Non-pigmented ciliary epithelial cell (primary cell): ENCODE data around the gene RAB27B.
A peak's percentile ranks its signal among the peaks of the same experiment; 100 is the strongest.
"Not testable (repeated sequence)": the region's sequence is repeated elsewhere in the genome, so short reads cannot be mapped to it uniquely, and the experiment has no call there.

Experiments
- DNase-seq: peaks from one replicate; pipeline ENCODE4 v3.0.0-alpha.2; 2010; ENCODE audit warnings: low read depth

The RAB27B gene, protein sequence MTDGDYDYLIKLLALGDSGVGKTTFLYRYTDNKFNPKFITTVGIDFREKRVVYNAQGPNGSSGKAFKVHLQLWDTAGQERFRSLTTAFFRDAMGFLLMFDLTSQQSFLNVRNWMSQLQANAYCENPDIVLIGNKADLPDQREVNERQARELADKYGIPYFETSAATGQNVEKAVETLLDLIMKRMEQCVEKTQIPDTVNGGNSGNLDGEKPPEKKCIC

DNA sequence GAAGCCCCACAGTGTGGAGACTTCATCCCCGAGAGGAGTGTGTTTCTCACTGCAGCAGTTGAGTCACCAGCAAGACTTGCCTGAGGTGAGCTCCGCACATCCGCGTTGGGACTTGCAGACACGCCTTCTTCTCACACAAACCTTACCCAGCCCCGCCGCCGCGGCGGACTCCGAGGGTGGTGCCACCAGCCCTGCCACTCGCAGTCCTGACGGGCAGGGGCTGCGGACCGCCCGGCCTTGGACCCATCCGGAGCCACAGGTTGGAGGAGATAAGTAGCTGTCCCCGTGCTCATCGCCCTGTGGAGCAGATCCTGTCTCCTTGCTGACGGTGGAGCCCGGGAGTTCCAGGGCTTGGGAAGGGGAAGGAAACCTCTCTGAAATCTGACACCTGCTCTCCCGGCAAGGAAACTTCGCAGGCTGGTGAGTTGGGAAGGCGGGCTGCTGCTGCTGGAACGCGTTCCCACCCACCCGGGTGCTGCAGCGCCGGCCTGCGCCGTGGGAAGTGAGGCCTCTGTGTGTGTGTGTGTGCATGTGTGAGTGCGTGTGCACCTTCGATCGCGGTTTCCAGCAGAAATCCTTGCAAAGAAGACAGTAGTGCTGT lies at the start of gene RAB27B:
RAB27B (plus strand) TSS at position 197 of the 601 bp plus-strand sequence. CDS start 49,109 bp downstream, outside the sequence.
- peak; percentile 74 for DNase-seq

DNA sequence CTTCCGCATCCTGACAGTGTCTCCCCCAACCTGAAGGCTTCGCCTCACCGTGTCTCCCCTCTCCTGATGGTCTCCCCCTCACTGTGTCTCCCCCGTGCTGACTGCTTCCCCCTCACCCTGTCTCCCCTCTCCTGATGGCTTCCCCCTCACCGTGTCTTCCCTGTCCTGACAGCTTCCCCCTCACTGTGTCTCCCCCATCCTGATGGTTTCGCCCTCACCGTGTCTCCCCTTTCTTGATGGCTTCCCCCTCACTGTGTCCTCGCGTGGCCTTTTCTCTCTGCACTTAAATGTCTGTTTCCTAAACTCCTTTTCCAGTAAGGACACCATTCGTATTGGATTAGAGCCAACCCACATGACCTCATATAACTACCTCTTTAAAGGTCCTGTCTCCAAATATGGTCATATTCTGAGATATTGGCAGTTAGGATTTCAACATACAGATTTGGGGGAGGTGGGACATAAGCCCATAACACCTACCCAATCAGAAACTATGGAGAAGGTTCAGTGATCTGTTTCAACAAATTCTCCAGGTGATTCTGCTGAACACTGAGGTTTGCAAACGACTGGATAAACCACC lies 47.9 kb upstream of the RAB27B start:
- no peak for DNase-seq

DNA sequence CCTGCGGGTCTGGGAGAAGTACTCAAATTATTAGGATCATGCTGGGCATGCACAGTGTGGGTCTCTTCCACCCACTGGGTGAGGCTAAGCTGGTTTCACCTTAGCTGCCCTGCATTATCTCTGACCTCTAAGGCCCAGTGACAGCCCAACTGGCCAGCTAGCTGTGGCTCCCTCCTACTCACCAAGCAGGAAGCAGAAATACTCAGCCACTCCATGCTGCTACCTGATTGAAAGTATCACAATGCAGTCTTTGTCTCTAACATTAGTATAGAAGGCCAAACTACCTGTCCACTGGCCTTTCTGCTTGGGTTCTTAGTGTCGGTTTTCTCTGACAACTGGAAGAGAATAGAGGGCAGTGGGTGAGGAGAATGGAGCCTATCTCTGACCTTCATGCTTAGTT lies 47.3 kb upstream of the RAB27B start:
- no peak for DNase-seq

DNA sequence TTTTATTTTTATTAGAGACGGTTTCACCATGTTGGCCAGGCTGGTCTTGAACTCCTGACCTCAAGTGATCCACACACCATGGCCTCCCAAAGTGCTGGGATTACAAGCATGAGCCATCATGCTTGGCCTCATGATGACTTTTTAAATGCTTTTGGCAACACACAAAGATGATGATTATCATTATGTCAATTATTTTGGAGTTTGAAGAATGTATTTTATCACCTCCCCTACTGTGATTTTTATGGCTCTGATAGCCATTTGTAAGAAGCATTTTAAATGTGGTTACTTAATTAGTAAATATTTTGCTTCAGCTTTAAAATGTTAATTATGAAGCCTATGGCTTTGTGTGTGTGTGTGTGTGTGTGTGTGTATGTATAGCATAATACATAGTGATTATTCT lies 45.1 kb upstream of the RAB27B start:
- DNase-seq, result no peak

DNA sequence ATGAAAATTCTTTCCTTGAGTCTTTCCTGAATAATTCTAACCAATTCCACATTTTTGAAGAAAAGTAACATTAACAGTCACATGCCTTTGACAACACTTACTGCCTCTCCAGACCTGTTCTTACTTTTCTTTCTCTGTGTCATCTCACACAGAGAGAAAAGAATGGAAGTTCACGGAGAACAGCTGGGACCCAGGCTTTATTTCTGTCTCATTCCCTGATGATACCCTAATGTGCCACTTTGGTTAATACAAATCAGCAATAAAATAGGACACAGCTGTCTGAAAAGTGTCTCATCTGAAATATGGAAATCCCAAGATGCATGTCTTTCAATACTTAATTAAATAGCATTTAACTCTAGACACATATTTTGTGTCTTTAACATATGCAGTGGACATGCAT lies 42.1 kb upstream of the RAB27B start:
- DNase-seq, result no peak

DNA sequence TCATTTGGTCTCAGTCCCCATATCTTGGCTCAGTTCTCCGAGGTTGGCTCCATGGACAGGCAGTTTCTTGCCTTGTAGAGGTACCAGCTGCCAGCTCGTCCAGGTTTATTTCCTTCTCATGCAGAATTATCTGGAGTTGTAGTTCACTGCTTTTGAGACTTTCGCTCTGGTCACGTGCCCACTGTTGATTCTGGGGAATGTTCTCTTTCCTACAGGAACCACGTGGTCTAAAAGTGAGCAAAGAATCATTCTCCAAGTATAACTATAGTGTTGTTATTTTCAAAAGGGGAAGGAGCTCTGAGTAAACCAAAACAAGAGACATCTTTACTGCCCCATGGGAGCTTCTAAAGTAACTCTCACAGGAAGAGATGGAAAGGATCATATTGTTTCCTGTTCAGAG lies 41.2 kb upstream of the RAB27B start:
- no peak for DNase-seq

DNA sequence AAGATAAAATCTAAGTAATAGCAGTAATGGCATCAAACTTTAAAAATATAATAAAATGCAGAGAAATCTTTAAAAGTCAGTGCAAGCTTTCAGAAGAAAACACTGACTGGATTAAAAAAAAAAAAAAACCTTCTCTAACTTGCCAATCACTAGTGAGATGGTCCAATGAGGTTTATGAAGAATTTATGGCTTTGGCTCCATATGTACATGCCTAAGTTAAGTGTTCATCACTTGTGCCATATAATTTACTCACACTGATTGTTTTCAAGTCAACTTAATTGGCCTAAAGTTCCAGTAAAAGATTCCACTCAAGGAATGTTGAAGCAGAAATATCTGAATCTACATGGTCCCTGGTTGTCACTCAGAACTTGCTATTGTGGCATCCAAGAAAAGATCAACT lies 40.7 kb upstream of the RAB27B start:
- no peak for DNase-seq

DNA sequence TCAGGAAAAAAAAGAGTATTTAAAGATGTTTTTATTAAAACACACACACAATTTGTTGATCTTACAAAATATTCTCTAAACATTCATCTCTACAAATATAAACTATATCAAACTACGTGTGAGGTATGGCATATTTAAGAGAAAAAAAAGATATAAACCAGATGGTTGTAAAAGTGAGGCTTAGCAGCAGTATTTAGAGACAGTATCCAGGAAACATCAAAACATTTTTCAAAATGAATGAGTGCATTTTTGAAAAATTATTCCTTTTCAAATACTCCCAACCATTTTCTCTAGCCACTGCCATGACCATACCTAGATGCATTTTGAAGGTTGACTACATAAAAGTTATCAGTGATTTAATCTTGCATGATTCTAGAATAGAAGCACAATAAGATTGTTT lies 38.2 kb upstream of the RAB27B start:
- no peak for DNase-seq

DNA sequence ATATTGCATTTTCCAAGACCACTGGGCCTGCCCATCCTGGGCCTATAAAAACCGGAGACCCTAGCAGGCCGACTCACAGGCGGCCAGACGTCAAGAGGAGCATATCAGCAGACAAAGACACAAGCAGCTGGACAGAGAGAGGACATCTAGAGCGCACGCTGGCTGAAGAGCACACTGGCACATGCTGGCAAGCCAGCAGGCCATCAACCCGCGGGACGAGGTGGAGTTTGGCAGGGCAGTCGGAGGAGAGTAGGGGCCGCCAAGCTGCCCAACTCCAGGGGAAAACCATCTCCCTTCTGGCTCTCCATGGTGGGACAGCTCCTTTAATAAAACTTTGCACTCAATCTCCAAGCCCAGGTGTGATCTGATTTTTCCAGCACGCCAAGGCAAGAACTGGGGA lies 36.6 kb upstream of the RAB27B start:
- no peak for DNase-seq

DNA sequence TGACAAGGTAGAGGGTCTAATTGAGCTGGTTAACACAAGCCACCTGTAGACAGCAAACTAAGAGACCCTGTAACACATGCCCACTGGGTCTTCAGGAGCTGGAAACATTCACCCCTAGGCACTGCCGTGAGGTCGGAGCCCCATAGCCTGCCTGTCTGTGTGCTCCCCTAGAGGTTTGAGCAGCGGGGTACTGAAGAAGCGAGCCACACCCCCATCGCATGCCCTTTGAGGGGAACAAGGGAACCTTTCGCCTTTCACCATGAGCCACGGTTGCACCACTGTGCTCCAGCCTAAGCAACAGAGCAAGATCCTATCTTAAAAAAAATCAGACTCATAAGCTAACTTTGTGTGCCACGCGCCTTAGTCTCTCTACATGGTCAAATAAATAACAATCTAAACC lies 36.2 kb upstream of the RAB27B start:
- DNase-seq, result no peak

DNA sequence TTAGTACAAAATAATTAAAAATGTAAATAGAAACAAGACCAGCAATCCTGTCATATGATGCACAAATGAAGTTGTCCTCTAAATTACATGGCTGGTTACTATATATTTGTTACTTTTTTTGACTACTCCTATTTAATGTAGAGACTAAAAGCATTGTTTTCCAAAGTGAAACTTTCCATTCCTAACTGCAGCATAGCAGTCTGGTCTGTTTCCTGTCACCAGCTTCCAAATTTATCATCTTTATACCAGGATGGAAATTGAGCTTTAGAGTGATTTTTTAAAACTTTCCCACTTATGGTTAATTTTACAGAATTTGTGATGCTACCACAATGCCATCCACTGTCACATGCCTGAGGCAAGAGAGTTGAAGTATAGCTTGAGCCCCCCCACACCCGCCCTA lies 33.5 kb upstream of the RAB27B start:
- DNase-seq, result no peak

DNA sequence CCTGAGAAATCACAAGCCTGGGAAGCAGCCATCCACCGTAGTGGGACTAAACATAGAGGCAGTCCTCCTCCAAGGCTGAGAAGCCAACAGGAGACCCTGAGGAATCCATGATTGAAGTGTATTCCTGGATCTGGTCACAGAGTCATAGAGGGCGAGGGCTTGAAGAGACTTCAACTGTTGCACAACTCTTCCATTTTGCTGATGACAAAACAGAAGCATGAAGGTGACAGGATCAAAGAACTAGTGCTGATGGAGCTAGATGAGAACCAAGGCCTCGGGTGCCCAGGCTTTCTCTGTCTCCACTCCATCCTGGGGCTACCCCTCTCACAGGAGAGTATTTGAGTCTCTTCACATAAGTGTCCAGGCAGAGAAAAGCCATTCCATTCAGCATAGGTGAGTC lies 30.1 kb upstream of the RAB27B start:
- DNase-seq, result no peak

DNA sequence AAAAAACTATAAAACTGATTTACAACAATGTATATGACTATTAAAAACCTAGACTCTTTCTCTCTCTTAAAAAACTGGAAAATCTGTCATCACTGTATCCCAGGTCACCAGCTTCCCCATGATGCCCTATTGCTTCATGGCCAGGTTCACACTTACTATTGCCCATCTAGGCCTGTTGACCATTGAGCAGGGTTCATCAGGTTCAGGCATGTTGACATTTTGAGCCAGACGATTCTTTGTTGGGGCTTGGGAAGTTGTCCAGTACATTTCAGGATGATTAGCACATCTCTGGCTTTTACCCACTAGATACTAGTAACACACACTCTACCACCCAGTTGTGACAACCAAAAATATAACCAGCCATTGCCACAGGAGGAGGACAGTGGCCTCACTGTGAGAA lies 26.9 kb upstream of the RAB27B start:
- DNase-seq, result no peak

DNA sequence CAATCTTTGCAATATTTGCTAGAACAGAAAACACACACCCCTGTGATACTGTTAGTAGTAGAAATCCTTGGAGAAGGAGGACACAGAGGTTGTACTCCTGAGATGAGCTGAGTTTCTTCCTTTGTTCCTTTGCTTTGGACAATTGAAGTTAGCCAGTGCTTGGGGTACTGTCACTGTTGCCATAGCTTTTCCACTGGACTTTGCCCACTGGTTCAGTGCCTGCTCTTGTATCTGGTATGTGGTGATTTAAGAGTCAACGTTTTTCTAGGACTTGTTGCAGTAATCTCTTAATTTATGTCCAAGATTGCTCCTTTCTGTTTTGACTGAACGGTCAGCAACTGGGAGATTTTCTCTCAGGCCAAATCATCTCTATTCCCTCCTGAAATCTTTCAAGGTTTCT lies 26.1 kb upstream of the RAB27B start:
- no peak for DNase-seq

DNA sequence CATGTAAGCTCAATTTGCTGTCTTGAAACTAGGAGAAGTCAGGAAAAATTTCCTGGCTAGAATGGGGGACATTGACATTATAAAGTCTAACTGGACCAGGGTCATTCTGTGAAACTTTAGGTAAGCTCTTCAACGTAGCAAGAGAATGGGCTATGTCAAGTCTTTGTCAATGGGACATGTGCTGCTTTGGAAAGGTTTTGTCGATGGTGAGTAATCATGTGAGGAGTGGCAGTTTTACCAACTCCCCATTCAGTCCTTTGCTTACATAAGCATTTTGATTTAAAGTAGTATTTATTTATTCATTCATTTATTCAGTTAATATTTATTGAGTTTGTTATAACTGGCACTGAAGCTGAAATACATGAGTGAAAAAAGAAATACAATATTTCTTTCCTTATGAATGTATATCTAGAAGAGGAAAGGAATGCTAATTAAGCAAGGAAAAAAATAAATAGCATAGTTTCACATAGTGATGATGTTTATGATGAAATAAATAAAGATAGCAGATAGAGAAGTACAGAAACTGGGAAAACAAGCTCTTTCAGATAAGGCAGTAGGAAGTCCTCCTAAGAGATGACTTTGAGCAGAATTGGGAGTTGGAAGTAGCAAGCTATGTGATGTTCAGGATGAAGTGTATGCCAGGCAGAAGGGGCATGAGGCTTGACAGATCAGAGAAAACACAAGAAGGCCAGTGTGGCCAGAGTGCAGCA lies 25.4 kb upstream of the RAB27B start:
- no peak for DNase-seq

DNA sequence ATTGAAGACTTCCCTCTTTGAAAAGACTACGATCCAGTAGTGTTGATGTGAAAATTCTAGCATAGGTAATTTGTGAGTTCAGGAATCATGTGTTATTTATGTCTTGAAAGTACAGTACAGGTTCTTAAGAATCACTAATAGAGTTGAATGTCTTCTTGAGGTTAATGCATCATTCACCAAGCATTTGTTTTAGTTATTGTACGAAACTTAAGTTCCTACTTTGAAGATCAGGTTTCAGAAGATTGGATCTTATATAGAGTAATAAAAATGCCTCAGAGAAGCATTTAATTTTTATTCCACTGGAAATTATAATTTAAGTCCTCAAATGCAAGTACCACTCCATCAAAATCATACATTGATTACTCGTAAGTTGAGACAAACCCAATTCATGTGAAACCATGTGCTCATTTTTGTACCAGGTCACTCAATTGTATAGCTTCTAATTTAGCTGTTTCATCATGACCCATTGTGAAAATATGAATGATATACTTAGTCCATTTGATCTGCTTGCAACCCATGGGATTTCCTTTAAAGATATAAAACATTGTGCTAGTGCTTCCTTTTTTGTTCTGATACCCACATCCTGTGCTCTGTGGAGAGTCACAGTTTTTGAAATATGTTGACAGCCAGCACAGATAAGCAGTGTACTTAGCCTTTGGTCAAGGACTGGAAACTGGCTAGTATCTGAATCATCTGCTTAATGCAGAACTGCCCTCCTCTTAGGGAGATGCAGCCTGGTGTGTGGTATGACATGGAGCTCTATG lies 22.5 kb upstream of the RAB27B start:
- peak; percentile 79 for DNase-seq

DNA sequence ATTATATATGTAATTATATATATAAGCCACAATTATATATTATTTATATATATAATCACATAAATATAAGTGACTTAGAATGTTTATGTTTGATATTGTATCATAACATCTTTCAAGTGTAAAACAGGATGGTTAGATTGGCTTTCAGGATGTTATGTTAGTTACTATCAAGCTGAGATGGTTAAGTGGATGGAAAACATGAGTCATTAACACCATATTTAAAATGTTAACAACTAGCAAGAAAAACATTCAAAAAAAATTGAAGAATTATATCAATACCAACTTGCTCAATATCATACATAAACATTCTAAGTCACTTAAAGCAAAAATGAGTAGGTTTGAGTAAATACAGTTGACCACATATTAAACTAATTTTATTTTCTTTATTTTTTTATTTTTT lies 21.8 kb upstream of the RAB27B start:
- peak; percentile 34 for DNase-seq

DNA sequence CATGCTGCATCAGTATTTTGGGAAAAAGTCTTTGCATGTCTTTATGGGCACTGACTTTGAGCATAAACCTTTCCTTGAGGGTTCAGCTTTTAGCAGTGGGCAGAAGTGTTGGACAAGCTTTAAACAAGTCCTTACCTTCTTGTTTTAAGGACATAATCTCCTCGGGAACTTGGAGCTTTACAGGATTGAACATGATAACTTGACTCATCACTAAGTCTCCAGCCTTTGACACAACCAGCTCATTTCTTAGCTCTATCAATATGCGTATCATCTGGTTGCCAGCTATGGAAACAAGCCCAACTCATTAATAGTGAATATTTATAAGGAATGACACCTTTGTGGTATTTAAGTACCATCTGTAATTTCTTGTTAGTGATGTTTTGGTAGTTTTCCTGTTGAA lies 21.0 kb upstream of the RAB27B start:
- no peak for DNase-seq

DNA sequence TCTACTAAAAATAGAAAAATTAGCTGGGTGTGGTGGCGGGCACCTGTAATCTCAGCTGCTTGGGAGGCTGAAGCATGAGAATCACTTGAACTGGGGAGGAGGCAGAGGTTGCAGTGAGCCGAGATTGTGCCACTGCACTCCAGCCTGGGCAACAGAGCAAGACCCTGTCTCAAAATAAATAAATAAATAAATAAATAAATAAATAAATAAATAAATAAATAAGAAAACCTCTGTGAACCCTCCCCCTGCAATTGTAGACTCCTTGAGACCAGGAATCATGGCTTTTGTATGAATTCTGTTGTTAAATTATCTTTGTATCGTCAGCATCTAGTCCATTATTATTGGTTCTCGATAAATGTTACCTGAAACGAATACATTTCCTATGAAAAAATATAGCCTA lies 17.6 kb upstream of the RAB27B start:
- not testable (repeated sequence) for DNase-seq

DNA sequence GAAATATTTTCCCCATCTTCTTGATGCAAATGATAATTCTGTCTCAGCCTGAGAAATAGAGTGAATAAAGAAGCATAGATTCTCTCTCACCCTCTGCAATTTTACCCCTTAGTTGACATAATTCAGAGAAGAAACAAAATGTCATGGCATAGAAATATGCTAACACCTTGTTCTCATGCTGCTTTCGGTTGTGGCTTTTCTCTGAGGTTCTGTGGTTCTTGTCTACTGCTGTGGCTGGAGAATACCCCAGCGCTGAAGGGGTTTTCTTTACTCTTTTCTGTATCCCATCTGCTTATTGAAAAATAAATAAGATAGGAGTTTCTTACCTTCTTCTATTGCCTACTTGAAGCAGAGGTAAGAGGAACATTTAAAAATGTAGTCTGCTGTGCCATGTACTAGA lies 15.4 kb upstream of the RAB27B start:
- DNase-seq, result no peak

DNA sequence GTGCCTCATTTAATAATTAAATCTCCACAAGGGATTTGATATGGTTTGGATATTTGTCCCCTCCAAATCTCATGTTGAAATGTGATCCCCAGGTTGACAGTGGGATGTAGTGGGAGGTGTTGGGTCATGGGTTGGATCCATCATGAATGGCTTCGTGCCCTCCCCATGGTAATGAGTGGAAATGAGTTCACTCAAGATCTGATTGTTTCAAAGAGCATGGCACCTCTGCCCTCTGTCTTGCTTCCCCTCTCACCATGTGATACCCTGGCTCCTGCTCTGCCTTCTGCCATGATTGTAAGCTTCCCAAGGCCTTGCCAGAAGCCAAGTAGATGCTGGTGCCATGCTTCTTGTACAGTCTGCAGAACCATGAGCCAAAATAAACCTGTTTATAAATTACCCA lies 15.0 kb upstream of the RAB27B start:
- no peak for DNase-seq

DNA sequence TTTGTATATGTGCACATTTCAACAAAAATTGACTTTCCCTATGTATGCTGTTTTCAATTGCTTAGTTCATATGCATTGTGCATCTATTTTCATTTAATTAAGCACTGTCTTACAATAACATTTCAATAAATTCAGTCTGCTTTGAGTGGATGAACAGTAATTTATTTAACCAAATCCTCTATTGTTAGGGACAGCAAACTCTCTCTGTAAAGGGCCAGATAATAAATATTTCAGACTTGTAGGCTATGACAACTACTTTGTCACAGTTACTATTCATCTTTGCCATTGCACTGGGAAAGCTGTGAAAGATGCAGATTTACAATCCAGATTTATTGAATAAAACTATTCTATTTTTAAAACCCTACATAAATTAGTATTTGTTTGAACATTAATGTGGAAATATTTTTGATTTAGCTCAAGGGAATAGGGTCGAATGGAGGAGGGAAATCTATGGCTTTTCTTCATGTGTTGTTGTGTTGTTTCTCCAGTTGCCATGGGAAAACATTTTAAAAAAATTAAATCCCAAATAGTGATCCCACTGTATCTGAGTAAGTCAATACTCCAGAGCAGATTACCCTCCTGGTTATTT lies 14.2 kb upstream of the RAB27B start:
- no peak for DNase-seq
